Lung (tissue), 12 donors: ENCODE measurements around the gene GSTM5. TPM values are rescaled to one million over a fixed set of nuclear protein-coding genes. Genes with fewer than 3 reads are reported as not detected.

Experiments
- ATAC-seq: fragments of 200-7000 bp; cut with Tn5 transposase; one replicate; pipeline ENCODE4 v1.9.1; 2020; ENCODE audit warnings: moderate number of reproducible peaks; ENCODE audit not compliant: insufficient read depth, low FRiP score
- DNase-seq, 3 donors: peaks; one replicate each; pipeline ENCODE4 v3.0.0-alpha.2; 2013 to 2017
- H3K27ac ChIP-seq, 2 donors: one replicate each; pipeline ENCODE4 v1.5.1; 2013; ENCODE audit warnings: mild to moderate bottlenecking in 2 of 2, moderate library complexity in 2 of 2, control low read depth in 1 of 2, inconsistent platforms in 1 of 2, low read depth in 1 of 2, low read length in 1 of 2
- H3K27me3 ChIP-seq, 3 donors: one replicate each; pipeline ENCODE4 v1.5.1; 2013; ENCODE audit warnings: low read length in 2 of 3; ENCODE audit not compliant: control insufficient read depth in 3 of 3, insufficient read depth in 3 of 3
- H3K36me3 ChIP-seq, 4 donors: one replicate each; pipeline ENCODE4 v1.5.1; 2013; ENCODE audit warnings: low read length in 4 of 4, mild to moderate bottlenecking in 1 of 4, moderate library complexity in 1 of 4; ENCODE audit not compliant: control insufficient read depth in 4 of 4, insufficient read depth in 4 of 4
- H3K4me1 ChIP-seq, 5 donors: one replicate each; pipeline ENCODE4 v1.5.1; 2013; ENCODE audit warnings: low read length in 5 of 5, mild to moderate bottlenecking in 2 of 5, moderate library complexity in 1 of 5; ENCODE audit not compliant: control insufficient read depth in 5 of 5, insufficient read depth in 5 of 5
- H3K4me3 ChIP-seq: one replicate; pipeline ENCODE4 v1.5.1; 2013; ENCODE audit warnings: mild to moderate bottlenecking, control low read depth, moderate library complexity
- H3K9ac ChIP-seq, 2 donors: one replicate each; pipeline ENCODE4 v1.5.1; 2013; ENCODE audit warnings: low read length in 2 of 2, control low read depth in 1 of 2; ENCODE audit not compliant: insufficient read depth in 1 of 2
- H3K9me3 ChIP-seq, 4 donors: one replicate each; pipeline ENCODE4 v1.5.1; 2013; ENCODE audit warnings: low read length in 3 of 4, mild to moderate bottlenecking in 1 of 4, moderate library complexity in 1 of 4; ENCODE audit not compliant: control insufficient read depth in 4 of 4, insufficient read depth in 3 of 4
- CTCF ChIP-seq: IDR thresholded peaks from 2 replicates; pipeline ENCODE4 v1.5.1; 2012; ENCODE audit warnings: mild to moderate bottlenecking; ENCODE audit errors: control extremely low read depth, extremely low read depth
- WGBS, 2 donors: extraction: QIAGEN DNeasy Blood & Tissue Kit; methylation state at CpG; one replicate each; pipeline ENCODE4 v1.1.7; 2013; 5-methylcytosine and 5-hydroxymethylcytosine counted together
- polyA plus RNA-seq, 2 donors: library from polyadenylated mRNA; stranded (reverse); fragments of 200-250 nt; gene quantifications; one replicate each; pipeline ENCODE4 v1.2.1, GENCODE V29; 2013
- total RNA-seq, 2 donors: library from RNA; depleted of rRNA in 1 of 2; stranded (reverse); fragments of >200 nt in 1 of 2; gene quantifications; one replicate each; pipeline ENCODE4 v1.2.1, GENCODE V29; 2014 to 2021
- donor health status: control.
- donor health status: control.
- donor health status: Bipolar disorder and iron deficiency.
- donor health status: healthy.
- donor health status: DM: yes; HTN: yes; CAD: no.

The GSTM5 gene
- total and polyA plus RNA-seq, 4 donors: 2.9 to 23.7 (median 7.0) TPM

- Histone ChIP-seq H3K36me3 (no peaks in the 10 kb centered on the region), H3K4me3 (no peak overlapping the region), H3K9ac (no peak overlapping the region), H3K4me1 (no peaks in the 10 kb centered on the region), H3K27me3 (no peaks in the 10 kb centered on the region), H3K9me3 (peaks cover 0 to 6% (median 0%) of the 10 kb centered on the region in 4 donors), H3K27ac (no peak overlapping the region)
- 95 to 97% methylated on average over 11 of the region's 11 CpGs for WGBS, 2 donors
- peak in 1 of 3 donors; percentile 5 for DNase-seq
- no peak for TF ChIP-seq CTCF
- no peak for ATAC-seq
These were observed 38.3 kb downstream of the GSTM5 start for GRCh38 chr1:109750241-109750882.

- no peaks in the 10 kb centered on the region for H3K27me3 ChIP-seq
- H3K27ac ChIP-seq: no peak overlapping the region
- H3K9me3 ChIP-seq: peaks cover 0 to 6% (median 0%) of the 10 kb centered on the region in 4 donors
- 84 to 94% methylated on average over 6 of the region's 6 CpGs for WGBS, 2 donors
- DNase-seq (peak in 1 of 3 donors; percentile 4), ATAC-seq (no peak)
- no peaks in the 10 kb centered on the region for H3K36me3 ChIP-seq
- no peak for TF ChIP-seq CTCF
- H3K4me1 ChIP-seq: peaks cover 0 to 2% (median 0%) of the 10 kb centered on the region in 5 donors
- no peak overlapping the region for H3K4me3 ChIP-seq
- H3K9ac ChIP-seq: no peak overlapping the region
These were observed 38.9 kb downstream of the GSTM5 start for GRCh38 chr1:109750920-109751319.

- Histone ChIP-seq H3K9ac (no peak overlapping the region), H3K4me3 (no peak overlapping the region), H3K36me3 (no peaks in the 10 kb centered on the region), H3K27me3 (no peaks in the 10 kb centered on the region), H3K9me3 (peaks cover 0 to 6% (median 0%) of the 10 kb centered on the region in 4 donors), H3K4me1 (peaks cover 0 to 3% (median 0%) of the 10 kb centered on the region in 5 donors), H3K27ac (no peak overlapping the region)
- no peak for ATAC-seq
- no peak for TF ChIP-seq CTCF
- 91 to 96% methylated on average over 12 of the region's 12 CpGs for WGBS, 2 donors
- DNase-seq: peak in 1 of 3 donors; percentile 9
These were observed 39.6 kb downstream of the GSTM5 start for GRCh38 chr1:109751531-109752260.
